CD4-positive, alpha-beta T cell treated with Interleukin-4 for 1 hour (primary cell): ENCODE measurements around the gene PDE4D.

Source experiments
- DNase-seq, 2 donors: peaks; one replicate each; pipeline ENCODE4 v3.0.0-alpha.2; 2020 to 2022

PDE4D gene

DNA sequence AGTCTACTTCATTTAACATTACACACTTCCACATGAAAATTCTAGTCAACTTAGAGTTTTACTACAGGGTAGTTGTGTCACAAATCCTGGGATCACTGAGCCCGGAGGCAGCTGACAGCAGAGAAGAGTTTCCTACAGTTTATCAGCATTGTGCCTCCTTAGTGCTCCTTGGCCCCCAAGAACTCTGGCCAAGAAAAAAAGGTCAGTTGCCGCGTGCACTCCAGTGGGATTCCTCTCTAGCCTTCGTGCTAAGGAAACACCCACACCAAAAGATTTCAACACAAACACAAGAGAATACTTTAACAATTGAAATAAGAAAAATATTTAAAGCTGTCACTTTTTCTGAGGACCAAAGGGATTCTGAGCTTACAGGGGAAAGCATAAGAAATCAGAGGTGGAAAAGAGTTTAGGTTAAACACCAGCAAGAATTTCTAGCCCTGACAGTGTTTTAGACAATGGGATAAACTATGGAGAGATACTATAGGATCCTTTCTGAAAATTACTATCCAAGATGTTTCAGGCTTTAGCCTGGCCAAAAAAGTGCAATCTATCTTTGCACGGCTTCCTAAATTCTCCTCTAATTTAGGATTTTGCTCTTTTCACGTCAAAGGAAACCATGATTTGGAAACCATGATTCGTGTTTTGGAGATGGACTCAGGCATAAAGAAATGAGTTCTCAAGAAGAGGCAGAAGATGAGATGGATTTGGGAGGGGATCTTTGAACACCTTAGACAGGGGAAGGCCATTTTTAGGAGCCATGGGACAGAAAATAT lies 703.9 kb downstream of the PDE4D start:
- DNase-seq = no peak

DNA sequence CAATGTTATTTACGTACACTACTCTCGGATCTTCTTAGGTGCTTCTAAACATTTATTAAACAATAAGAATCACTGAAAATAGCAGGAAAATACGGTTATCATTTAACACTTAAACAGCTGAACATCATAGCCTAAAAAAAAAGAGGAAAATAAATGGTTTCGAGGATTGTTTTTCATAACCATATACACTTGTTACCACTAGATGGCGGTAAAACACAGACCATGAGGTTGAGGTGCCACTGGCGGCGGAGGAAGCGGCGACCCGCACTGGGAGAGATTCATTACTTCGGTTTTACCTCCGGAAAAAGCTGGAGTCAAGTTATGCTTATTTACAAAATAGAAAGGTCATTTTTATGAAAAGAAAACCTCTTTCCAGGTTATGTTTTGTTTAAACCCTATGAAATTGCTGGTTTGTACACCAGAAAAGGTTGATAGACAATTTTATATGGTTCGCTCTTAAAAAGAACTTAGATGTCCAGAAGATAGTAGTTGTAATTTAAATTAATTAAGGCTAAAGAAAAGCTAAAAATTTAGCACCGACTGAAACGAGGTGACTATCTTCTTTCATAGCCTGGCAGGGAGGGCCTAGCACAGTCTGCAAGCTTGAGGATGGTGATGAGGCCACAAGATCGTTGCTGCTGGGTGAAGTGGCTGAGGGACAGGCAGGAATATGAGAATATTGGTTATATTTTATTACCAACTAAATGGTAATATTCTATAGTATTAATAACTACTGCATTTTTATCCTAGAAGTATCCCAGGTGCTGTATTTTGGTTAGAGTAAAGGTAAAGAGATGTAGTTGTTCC lies 704.9 kb downstream of the PDE4D start:
- DNase-seq = peak; percentile 60 to 72

DNA sequence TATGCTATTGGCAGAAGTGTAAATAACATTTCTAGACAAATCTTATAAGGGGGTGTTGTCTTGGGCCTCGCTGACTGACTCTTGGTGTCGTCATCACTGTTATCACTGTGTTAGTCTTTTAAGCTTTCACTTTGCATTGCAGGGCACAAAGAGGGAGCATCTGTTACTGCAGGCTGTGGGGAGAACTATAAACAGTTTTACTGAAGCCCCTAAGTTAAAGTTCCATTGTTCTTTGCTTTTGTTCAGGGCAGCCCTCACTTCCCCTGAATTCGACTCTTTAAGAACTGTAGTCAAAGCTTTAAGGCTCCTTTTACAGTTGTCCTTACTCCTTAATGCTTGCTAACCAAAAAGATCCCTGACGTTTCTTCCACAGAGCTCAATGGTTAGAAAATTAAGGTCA lies 705.7 kb downstream of the PDE4D start:
- no peak for DNase-seq

DNA sequence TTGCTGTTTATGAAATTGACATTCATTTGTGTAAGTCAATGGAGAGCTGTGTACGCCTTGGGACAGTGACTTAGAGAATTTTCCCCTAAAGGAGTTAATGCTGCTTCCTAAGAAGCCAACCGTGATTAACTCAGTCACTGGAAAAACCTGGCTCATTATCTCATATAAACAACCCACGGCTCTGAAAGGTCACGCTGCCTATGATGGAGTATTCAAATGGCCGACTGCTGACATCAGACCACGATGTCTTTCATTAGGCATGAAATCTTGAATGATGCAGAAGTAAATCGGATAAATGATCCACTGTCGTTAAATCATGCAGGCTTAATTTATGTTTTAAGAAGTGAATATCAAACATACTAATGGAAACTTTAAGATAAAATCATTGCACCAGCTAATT lies 706.9 kb downstream of the PDE4D start:
- DNase-seq = no peak

DNA sequence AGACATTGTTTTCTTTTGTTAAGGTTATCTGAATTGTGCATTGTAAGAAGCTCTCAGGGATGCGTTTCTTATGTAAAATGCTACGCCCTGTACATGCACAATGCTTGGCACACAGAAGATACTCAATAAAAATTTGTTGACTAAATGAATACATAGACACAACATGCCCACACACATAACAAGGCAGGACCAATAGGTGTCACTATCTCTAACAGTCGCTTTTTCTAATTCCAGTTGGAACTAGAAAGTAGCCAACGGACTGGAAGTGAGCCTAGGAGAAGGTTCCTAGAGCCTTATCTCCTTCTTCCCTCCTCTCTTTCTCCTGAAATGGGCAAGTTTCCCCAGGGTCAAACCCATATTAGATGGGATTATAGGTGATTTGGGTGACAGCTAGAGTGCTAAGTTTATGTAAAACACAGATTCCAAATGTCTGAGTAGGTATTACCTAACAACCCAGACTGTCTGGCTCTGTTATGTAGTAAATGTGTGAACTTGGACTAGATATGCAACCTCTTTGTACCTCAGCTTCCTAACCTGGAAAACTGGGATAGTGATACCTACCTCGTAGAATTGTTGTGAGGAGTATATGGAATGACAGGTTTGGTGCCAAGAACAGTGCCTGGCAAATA lies 707.7 kb downstream of the PDE4D start:
- no peak for DNase-seq

DNA sequence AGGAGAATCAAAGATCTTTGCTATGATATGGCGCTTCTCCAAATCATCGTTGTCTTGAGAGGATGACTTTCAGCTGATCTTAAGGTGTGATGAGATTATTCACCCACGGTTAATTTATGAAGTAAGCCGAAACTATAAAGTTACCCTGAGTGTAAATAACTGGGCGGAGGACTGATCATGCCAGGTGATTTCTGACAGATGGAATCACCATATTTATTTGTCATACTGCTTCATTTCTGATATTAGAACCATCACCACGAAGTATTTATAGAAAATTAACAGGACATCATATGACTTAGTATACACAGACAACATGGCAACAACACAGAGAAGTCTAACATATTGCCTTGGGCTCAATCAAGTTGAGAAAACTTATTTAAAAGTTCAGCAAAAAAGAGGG lies 708.8 kb downstream of the PDE4D start:
- no peak for DNase-seq

DNA sequence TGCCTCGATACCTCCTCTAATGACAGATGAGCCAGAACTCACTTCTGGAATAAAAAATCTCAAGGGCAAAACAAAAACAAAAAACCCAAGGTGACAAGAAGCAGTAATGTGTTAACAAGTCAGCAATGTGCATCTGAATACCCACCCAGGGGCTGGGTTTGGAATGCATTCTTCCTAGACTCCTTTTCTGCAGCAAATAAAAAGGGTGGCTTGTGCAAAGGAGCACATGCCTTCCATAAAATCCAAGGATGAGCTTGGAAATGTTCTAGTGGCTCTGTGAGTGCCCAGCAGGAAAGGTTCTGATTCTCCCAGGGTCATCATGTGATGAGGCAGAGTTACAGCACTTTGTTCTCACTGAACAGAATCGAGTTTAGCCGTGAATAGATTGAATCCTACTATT lies 710.8 kb downstream of the PDE4D start:
- no peak for DNase-seq

DNA sequence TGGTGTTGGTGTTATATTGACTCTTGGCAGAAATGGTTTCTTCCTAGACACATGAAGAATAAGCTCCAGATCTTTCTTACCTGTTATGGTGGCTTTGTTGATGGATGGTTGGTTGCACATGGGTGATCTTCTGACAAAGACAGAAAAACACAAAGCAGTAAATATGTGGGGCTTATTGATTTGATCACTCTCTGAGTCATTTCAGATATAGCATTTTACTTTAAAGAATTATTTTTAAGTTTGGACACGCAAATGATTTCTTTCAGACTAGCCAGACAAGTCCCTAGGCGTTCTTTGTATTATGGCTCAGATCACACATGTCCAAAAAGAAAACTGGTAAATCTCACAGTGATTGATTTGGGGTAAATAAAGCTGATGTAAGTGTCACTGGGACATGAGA lies 713.0 kb downstream of the PDE4D start:
- no peak for DNase-seq

DNA sequence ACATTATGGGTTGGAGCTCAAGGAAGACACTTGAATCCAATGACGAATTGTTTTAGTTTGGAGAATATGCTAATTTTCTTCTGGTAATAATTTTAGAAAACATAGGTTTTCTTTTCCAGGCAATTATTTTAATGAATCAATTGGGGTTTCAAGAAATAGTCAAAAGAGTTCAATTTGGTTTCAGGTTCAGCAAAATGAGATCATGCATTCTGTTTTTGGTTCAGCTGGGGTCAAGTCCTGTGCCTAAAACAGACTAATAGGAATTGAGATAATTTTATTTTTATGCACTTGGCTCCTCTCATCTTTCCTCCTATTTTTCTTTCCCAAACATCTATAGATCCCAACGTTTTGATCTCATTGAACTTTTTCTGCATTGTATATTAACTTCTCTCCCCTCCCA lies 713.8 kb downstream of the PDE4D start:
- no peak for DNase-seq

DNA sequence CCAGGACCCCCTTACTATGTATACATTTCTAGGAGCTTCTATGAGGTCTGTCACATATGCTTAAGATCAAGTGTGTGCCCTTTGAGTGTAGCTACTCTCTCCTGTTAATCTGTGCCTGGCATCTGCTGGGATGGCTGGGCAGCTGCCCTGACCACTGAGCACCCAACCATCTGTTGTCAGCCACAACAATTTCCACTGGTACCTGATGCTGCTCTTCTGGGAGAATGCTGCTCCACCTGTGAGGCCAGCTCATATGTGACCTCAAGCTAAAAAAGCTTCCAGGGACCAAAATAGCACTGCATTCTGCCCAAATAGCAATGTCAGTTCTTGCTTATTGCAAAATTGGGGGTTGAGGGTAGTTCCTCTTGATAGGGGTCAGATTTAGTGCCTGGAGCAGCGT lies 715.0 kb downstream of the PDE4D start:
- DNase-seq = no peak

DNA sequence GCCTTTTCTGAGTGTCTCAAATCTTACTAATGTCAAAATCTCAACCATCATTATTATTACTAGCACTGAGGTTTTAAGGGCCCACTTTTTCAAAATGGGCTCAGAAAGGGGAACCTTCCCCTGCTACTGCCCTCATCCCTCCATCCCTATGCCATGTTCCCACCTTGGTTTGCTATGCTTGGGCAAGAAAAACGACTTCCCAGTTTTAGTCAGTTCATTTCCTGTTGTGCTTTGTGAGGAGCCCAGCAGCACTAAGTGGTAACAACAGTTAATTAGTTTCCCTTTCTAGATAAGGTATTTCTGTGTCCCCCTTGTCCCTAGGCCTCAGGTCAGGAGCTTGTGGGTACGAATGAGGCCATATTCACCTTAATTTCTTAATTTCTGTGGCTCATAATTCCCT lies 715.5 kb downstream of the PDE4D start:
- no peak for DNase-seq

DNA sequence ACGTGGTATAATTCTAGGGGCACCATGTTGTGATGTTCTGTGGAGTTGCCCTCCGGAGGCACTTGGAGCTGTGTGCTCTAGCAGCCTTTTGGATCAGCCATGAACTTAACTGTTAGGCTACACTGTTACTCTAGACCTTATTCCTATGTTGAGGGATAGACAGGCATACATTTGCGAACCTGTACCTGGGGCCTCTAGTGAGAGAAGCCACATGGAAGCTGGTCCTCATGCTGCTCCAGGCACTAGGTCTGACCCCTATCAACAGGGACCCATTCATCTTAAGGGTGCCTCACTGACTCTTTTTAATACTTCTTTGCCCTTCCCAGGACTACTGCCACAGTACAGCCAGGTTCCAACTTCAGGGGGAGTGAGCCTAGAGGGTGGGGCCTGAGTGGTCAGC lies 715.9 kb downstream of the PDE4D start:
- no peak for DNase-seq

DNA sequence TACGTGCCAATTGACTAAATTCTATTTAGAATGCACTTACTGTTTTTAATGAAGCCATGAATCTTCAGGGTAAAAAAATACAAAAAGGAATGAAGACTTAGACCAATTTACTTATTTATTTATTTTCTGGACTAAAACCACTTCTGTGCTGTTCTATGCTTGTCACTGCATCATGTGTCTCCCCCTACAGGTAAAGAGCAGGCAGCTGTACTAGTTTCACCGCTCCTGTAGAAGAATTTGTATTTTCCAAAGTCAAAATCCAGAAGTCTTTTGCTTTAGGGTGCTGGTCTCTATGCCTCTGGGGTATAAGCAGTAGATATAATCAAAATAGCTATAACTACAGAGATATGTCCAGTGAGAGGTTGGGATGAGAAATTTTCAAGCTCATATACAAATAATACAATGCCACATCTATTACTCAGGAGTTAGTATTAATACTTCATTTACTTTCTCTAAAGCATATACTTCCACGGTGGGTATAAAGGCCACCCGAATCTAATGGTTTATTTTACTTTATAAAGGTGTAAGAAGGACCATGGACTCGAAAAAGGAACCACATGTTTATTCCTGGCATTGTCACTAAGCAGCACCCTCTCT lies 719.2 kb downstream of the PDE4D start:
- peak; percentile 35 to 72 for DNase-seq

DNA sequence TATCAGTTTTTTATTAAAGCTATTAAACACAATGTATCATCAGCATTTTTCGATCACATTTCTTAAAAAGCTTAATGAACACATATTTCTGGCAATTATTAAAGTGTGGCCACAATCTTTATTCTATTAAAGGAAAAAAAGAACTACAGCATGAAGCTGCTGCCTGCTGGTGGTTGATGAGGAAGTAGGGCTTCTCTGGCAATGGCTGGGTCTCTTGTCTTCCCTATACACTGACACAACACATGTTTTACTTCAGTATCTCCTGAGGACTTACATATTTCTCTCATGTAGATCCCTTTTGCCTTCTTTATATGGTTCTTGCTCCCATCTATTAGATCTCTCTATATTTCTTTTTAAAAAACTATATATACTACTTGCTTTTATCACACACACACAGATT lies 719.9 kb downstream of the PDE4D start:
- no peak for DNase-seq

DNA sequence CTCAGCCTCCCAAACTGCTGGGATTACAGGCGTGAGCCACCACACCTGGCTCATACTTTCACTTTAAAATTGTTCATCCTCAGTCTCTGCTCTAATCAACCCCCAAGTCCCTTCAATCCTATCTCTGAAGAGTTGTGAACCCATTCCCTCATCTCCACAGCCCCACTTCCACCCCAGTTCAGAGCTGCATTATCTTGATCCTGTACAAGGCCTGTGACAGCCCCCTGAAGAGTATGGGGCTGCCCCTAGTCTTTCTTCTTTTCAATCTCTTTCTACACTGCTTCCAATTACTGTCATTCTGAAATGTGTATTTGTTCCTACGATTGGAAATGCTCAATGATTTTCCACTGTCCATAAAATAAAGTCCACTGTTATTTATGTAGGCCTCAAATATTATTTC lies 722.4 kb downstream of the PDE4D start:
- DNase-seq = no peak

DNA sequence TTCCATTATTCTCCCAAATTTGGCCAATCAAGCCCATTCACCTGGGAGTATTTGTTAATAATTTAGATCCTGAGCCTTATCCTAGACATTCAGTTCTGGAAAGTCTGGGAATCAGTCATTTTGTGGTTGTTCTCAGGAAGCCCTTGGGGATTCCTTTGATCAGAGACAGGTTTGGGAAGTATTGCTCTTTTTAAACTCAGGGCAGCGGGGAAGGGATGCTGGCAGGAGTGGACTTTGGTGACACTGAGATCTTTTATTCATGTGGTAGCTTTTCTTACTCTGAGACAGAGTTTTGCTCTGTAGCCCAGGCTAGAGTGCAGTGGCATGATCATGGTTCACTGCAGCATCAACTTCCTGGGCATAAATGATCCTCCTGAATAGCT lies 723.8 kb downstream of the PDE4D start:
- DNase-seq = no peak

DNA sequence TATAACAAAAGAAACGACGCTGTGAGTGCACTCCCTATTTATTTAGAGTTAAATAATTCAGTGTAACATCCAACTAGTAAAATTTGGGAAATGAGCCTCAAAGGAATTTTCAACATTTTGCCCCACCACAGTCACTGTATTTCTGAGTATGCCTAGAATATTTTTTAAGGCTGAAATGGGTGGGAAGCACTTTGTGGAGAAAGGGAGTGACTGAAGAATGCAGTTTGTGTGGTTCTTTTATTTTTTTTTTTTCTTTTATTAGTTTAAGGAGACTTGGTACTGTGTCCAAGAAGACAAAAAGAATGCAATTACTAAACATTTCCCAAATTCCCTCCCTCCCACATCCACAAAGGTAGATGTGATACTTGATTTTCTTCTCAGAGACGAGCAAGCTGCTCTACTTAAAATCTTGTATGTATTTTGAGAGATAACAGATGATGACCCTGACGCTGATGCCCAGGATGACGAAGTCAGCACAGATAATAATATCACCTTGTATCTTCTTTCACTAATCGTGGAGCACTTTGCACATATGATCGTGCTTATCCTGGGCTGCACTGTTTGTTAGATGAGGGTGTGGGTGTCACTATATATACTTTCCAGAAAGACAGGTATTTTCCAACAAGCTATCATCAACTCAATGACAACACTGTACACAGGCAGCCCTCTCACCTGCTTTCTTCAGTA lies 724.3 kb downstream of the PDE4D start:
- DNase-seq = no peak

DNA sequence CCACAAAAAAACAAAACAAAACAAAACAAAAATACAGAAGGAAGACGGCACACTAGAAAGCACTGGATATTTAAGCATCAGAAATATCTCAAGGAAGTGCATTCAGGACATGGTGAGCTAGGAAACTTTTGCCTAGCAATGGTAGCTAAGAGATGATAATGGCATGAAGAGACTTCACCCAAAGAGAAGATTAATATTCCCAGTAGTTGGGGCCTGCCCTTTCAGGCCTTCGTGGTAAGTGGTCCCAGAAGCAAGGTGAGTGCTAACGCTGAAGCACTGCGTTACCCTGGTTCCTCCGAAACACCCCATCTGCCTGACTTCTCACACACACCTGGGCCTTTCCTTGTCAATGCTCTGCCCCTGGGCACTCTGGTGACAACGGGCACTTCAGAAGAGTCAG lies 725.5 kb downstream of the PDE4D start:
- DNase-seq = no peak

DNA sequence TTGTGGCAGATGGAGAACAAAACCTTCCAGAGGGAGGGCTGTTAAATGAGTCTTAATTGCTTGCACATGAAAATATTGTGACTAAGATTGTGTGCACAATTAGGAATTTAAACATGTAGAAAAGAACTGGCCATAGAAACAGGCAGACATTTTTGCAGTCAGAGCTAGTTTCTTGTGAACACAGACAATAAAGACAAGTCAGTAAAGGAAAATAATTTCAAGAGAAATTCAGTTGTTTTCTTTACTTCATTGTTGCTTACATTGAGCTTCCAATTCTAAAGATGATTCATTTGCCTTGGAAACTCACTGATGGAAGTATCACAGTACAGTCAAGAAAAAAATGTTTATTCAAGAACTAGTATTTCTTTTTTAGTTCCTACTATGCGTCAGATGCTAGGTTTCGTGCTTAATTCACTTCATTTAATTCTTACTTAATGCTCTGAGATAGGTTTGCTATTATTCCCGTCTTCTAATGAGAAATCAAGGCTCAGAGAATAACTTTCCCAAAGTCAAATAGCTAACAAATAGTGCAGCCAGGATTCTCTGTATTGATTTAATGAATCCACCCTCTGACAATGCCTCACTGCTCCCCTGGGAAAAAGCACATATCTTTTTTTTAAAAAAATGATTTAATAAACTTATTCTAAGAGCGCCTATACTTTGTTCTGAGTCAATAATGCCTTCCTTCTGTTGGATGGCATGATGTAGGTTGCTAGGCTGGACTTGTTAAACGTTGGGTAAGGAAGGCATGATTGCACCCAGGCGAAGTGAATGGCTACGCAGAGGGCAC lies 729.3 kb downstream of the PDE4D start:
- no peak for DNase-seq

DNA sequence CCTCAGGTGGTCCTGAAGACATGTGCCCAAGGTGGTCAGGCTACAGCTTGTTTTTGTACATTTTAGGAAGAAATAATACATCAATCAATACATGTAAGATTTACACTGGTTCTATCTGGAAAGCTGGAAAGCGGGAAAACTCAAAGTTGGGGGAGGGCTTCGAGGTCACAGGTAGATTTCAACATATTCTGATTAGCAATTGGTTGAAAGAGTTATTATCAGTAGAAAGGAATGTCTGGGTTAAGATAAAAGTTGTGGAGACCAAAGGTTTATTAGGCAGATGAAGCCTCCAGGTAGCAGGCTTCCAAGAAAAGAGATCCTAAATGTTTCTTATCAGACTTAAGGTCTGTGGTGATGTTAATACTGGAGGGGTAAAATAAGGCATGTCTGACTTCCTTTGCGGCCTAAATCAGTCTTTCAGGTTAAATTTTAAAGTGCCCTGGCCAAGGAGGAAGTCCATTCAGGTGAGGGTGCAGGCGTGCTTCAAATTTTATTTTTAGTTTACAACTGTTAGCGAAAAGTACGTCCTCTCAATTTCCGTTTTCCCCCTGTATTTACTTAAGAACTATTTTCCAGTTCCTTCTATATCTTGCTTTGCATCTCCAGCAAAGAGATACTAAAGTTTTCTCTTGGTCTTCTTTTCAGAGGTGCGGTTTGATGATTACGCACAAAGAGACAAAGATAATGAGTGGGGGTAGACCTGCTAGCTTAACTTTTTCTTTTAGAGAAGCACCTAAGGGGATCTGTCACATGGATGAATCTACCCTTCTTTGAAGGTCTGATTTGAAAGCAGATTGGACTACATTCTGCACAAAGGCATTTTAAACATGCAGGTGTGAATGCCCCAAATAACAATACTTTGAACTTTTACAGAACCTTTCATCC lies 732.1 kb downstream of the PDE4D start:
- peak in 1 of 2 donors; percentile 23 for DNase-seq
